ENCODE measurements around the gene APOA4.

Gene APOA4

GRCh38 chr11:116832350-116833290 is 9.5 kb upstream of the APOA4 start:
- Histone ChIP-seq H3K36me3 (no peaks in the 10 kb centered on the region), H3K4me1 (peaks cover 33% of the 10 kb centered on the region), H3K4me3 (no peak overlapping the region), H3K27me3 (no peaks in the 10 kb centered on the region), H3K9me3 (no peaks in the 10 kb centered on the region), H4K20me1 (no peaks in the 10 kb centered on the region), H3K9ac (no peak overlapping the region), H3K27ac (no peak overlapping the region), H3K4me2 (no peak overlapping the region)
- no peak for TF ChIP-seq Cebpa-rat (IDR thresholded peaks at IDR 0.05)

DNA sequence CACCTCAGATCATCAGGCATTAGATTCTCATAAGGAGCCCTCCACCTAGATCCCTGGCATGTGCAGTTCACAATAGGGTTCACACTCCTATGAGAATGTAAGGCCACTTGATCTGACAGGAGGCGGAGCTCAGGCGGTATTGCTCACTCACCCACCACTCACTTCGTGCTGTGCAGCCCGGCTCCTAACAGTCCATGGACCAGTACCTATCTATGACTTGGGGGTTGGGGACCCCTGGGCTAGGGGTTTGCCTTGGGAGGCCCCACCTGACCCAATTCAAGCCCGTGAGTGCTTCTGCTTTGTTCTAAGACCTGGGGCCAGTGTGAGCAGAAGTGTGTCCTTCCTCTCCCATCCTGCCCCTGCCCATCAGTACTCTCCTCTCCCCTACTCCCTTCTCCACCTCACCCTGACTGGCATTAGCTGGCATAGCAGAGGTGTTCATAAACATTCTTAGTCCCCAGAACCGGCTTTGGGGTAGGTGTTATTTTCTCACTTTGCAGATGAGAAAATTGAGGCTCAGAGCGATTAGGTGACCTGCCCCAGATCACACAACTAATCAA is 8.8 kb upstream of the APOA4 start:
- Histone ChIP-seq H3K9ac (no peak overlapping the region), H4K20me1 (no peaks in the 10 kb centered on the region), H3K9me3 (no peaks in the 10 kb centered on the region), H3K4me1 (peaks cover 33% of the 10 kb centered on the region), H3K4me2 (no peak overlapping the region), H3K27ac (no peak overlapping the region), H3K36me3 (no peaks in the 10 kb centered on the region), H3K4me3 (no peak overlapping the region), H3K27me3 (no peaks in the 10 kb centered on the region)
- TF ChIP-seq Cebpa-rat (IDR thresholded peaks at IDR 0.05), result no peak

DNA sequence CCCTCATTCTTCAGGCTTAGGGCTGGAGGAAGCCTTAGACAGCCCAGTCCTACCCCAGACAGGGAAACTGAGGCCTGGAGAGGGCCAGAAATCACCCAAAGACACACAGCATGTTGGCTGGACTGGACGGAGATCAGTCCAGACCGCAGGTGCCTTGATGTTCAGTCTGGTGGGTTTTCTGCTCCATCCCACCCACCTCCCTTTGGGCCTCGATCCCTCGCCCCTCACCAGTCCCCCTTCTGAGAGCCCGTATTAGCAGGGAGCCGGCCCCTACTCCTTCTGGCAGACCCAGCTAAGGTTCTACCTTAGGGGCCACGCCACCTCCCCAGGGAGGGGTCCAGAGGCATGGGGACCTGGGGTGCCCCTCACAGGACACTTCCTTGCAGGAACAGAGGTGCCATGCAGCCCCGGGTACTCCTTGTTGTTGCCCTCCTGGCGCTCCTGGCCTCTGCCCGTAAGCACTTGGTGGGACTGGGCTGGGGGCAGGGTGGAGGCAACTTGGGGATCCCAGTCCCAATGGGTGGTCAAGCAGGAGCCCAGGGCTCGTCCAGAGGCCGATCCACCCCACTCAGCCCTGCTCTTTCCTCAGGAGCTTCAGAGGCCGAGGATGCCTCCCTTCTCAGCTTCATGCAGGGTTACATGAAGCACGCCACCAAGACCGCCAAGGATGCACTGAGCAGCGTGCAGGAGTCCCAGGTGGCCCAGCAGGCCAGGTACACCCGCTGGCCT is 7.2 kb upstream of the APOA4 start:
- Histone ChIP-seq H3K27ac (no peak overlapping the region), H3K27me3 (no peaks in the 10 kb centered on the region), H3K4me2 (peak overlapping the region; percentile 75; the same call in 1 of the 2 replicates), H3K36me3 (no peaks in the 10 kb centered on the region), H4K20me1 (no peaks in the 10 kb centered on the region), H3K9me3 (no peaks in the 10 kb centered on the region), H3K4me1 (peaks cover 30% of the 10 kb centered on the region), H3K9ac (no peak overlapping the region), H3K4me3 (no peak overlapping the region)
- TF ChIP-seq Cebpa-rat (IDR thresholded peaks at IDR 0.05), result no peak

GRCh38 chr11:116829525-116830183 is 6.5 kb upstream of the APOA4 start, which contains the start of gene APOC3:
TSS of gene APOC3 (plus strand) at chr11:116829907. CDS start at chr11:116830583, 676 bp downstream.
- peak within 1 kb of the TSS; percentile 75 for H3K4me2 ChIP-seq

DNA sequence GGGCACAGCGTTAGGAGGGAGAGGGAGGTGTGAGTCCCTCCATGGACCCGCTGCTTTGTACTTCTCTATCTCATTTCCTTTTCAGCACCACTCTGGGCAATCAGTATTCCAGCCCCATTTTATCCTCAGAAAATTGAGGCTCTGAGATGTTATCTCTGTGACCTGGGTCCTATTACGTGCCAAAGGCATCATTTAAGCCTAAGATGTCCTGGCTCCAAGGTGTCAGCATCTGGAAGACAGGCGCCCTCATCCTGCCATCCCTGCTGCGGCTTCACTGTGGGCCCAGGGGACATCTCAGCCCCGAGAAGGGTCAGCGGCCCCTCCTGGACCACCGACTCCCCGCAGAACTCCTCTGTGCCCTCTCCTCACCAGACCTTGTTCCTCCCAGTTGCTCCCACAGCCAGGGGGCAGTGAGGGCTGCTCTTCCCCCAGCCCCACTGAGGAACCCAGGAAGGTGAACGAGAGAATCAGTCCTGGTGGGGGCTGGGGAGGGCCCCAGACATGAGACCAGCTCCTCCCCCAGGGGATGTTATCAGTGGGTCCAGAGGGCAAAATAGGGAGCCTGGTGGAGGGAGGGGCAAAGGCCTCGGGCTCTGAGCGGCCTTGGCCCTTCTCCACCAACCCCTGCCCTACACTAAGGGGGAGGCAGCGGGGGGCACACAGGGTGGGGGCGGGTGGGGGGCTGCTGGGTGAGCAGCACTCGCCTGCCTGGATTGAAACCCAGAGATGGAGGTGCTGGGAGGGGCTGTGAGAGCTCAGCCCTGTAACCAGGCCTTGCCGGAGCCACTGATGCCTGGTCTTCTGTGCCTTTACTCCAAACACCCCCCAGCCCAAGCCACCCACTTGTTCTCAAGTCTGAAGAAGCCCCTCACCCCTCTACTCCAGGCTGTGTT is 5.8 kb upstream of the APOA4 start:
- Histone ChIP-seq H3K4me2 (peak overlapping the region; percentile 75), H3K4me3 (no peak overlapping the region), H3K4me1 (peaks cover 15% of the 10 kb centered on the region), H4K20me1 (no peaks in the 10 kb centered on the region), H3K9ac (0 out of 2 replicates have a peak overlapping the region, but pooled peaks have one; percentile 45), H3K27me3 (no peaks in the 10 kb centered on the region), H3K9me3 (no peaks in the 10 kb centered on the region), H3K36me3 (no peaks in the 10 kb centered on the region), H3K27ac (peak overlapping the region; percentile 41; the same call in 1 of the 2 replicates)
- no peak for TF ChIP-seq Cebpa-rat (IDR thresholded peaks at IDR 0.05)

More at GRCh38 chr11:116829525-116830183, 6.5 kb upstream of the APOA4 start, which contains the start of gene APOC3:
- no peaks in the 10 kb centered on the region for H3K27me3 ChIP-seq
- no peaks in the 10 kb centered on the region for H3K36me3 ChIP-seq
- no peaks in the 10 kb centered on the region for H4K20me1 ChIP-seq
- peak within 1 kb of the TSS; percentile 41; the same call in 1 of the 2 replicates for H3K27ac ChIP-seq
- no peak for TF ChIP-seq Cebpa-rat (IDR thresholded peaks at IDR 0.05)
- peaks cover 23% of the 10 kb centered on the region for H3K4me1 ChIP-seq
- no peak within 1 kb of the TSS for H3K4me3 ChIP-seq
- H3K9me3 ChIP-seq, result no peaks in the 10 kb centered on the region
- H3K9ac ChIP-seq, result 0 out of 2 replicates have a peak within 1 kb of the TSS, but pooled peaks have one; percentile 45

- Histone ChIP-seq H3K36me3 (no peaks in the 10 kb centered on the region), H3K4me1 (peaks cover 10% of the 10 kb centered on the region), H3K27me3 (no peaks in the 10 kb centered on the region), H3K27ac (no peak overlapping the region), H3K4me2 (no peak overlapping the region), H3K9me3 (no peaks in the 10 kb centered on the region), H3K4me3 (no peak overlapping the region), H4K20me1 (no peaks in the 10 kb centered on the region), H3K9ac (no peak overlapping the region)
- no peak for TF ChIP-seq Cebpa-rat (IDR thresholded peaks at IDR 0.05)
Measured at GRCh38 chr11:116827461-116827860, 4.4 kb upstream of the APOA4 start.

- no peaks in the 10 kb centered on the region for H3K9me3 ChIP-seq
- H3K4me3 ChIP-seq, result no peak overlapping the region
- H3K36me3 ChIP-seq, result no peaks in the 10 kb centered on the region
- no peaks in the 10 kb centered on the region for H3K27me3 ChIP-seq
- no peak overlapping the region for H3K27ac ChIP-seq
- no peak for TF ChIP-seq Cebpa-rat (IDR thresholded peaks at IDR 0.05)
- no peak overlapping the region for H3K4me2 ChIP-seq
- no peaks in the 10 kb centered on the region for H4K20me1 ChIP-seq
- H3K9ac ChIP-seq, result no peak overlapping the region
- H3K4me1 ChIP-seq, result peaks cover 10% of the 10 kb centered on the region
Measured at GRCh38 chr11:116826751-116827431, 3.8 kb upstream of the APOA4 start.

All from BLaER1 (cell line).